Kidney tubule cell (primary cell): ENCODE measurements around the gene ANKRD65.
"Not testable (repeated sequence)": the region's sequence is repeated elsewhere in the genome, so short reads cannot be mapped to it uniquely, and the experiment has no call there.

Experiments used
- DNase-seq: peaks from one replicate; pipeline ENCODE4 v3.0.0-alpha.2; 2018; ENCODE audit warnings: low spot score

ANKRD65 gene

GRCh38 chr1:1393428-1393827 lies 27.6 kb downstream of the ANKRD65 start:
- no peak for DNase-seq

- DNase-seq, result no peak
Measured at GRCh38 chr1:1393014-1393413, 28.1 kb downstream of the ANKRD65 start.

GRCh38 chr1:1391225-1391624 lies 29.9 kb downstream of the ANKRD65 start:
- no peak for DNase-seq

DNA sequence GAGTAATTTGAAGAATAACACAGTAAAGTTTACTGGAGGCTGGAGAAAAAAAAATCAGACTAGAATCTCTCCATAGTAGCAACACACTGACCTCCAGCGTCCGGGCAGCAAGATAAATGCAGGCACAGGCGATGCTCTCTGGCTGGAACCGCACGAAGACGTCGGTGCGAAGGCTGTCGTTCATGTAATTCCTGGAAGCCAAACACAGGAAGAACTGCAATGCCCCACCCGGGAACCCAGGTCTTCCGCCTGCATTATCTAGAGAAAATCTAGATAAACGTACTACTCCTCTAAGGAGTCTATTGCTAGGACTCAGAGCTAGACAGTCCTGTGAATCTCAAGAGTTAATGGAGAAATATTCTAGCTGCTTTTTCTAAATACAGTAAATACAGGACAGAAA lies 30.4 kb downstream of the ANKRD65 start:
- DNase-seq, result no peak

DNA sequence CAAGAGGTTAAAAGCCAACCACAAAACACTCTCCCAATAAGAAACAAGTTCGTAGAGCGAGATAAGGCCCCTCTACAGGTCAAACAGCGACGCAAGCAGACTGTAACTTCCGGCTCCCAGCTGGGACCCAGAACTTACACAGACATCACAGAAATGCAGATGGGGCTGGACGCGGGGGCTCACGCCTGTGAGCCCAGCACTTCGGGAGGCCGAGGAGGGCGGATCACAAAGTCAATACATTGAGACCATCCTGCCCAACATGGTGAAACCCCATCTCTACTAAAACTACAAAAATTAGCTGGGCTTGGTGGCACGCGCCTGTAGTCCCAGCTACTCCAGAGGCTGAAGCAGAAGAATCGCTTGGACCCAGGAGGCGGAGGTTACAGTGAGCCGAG lies 33.0 kb downstream of the ANKRD65 start:
- no peak for DNase-seq

DNA sequence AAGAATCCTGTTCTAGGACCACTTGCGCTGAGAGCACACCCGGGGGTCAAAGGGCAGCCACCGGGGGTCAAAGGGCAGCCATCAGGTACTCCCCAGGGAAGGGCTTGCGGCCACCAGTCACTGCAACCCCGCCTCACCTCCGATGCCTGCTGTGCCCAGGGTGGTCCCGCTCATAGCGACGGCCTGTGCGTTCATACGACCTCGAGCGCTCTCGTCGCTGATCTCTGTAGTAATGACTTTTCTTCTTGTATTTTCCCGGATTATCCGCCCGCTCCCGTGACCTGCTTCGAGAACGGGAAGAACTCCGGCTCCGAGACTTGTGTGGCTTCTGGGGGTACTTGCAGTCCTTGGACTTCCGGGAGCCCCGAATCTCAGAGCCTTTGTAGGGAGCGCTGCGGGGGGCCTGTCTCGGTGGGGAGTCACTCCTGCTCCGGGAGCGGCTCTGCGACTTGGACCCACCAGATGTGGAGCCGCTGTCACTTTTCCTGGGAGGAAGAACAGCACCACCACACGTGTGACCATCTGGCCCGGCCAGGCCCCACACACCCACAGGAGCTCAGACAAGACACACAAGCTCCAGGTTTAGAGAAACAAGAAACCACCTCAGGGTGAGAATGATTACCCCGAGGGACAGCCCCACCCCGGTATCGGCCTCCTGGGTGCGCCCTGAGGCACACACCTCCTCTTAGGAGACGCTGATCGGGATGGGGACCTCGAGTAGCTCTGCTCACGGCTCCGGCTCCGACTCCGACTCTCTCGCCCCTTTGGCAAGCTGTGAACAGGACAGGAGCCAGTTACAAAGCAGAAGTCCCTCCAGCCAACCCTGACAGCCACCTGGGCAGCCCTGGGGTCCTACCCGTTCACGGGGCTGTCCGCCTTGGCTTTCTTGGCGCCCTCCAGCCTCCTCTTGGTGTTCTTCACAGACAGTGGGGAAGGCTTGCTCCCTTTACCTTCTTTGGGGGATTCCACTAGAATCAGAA lies 33.7 kb downstream of the ANKRD65 start:
- DNase-seq, result no peak

- DNase-seq, result no peak
Measured at GRCh38 chr1:1385931-1386330, 35.1 kb downstream of the ANKRD65 start.

GRCh38 chr1:1385339-1385738 lies 35.7 kb downstream of the ANKRD65 start:
- DNase-seq, result not testable (repeated sequence)

DNA sequence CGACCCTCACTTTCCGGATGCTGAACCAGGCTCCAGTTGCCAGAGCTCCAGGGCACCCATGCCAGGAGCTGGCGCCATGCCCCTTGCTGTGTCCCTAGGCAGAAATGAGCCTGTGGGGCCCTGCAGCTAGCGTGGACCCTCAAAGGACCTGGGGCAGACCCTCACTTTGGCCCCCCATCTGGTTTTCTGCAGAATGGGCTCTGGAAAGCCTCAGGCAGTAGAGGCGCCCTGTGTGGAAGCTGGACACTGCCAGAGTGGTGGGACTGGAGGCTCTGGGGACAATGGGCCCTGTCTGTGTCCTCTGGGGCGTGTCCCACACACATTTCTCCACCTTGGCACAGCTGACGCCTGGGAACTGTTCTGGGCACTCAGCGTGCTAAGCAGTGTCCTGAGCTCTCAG lies 39.8 kb downstream of the ANKRD65 start:
- no peak for DNase-seq

GRCh38 chr1:1380860-1381259 lies 40.2 kb downstream of the ANKRD65 start:
- DNase-seq, result no peak

- DNase-seq, result no peak
Measured at GRCh38 chr1:1377540-1378205, 43.4 kb downstream of the ANKRD65 start.

DNA sequence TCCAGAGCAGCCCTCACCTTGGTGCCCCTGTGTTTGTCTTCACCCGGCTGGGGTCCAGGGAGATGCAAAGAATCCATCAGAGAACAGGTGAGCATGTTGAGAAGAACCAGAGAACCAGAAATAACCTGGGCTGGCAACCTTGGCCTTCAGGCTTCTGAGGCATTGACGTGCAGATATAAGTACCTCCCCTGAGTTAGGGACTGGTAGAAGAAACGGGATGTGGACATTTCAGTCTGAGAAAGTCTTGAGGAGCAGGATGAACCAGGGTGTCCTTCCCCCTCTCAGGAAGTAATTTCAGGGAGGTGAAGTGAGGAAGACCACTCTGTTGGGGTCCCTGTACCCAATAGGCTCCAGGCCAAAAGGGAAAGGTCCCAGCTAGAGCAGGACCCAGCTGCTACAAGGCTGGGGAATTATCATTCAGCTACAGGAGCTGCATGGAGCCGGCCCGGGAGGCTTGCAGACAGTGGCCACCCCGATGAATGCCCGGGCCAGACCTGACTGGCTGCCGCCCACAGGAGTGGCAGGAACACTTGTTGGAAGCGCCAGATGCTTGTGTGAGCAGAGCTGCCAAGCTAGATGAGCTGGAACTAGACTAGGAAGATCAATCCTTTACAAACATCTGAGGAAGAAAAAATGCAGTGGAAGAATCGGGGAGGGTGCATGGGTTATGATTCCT lies 44.4 kb downstream of the ANKRD65 start:
- no peak for DNase-seq

GRCh38 chr1:1374929-1375662 lies 46.0 kb downstream of the ANKRD65 start, which contains the start of gene AURKAIP1:
TSS of gene AURKAIP1 (minus strand) at chr1:1375207. CDS start at chr1:1374756, 451 bp downstream.
- DNase-seq, result peak; percentile 100

DNA sequence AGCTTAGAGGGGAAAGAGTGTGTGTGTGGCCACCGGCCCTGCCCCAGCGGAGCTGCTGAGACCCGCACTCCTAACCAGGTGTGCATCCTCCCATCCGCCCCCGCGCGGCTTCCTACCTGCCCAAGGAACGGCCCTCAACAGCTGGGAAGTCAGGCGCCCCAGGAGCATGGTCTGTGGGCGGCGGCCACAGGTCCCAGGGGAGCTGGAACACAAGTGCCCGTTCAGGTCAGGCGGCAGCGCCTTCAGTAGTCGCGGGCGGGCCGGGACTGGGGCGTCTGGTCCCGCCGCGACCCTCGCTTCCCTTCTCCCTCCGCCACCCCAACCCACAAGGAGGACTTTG lies 46.5 kb downstream of the ANKRD65 start:
- DNase-seq, result no peak

GRCh38 chr1:1373815-1374588 lies 47.1 kb downstream of the ANKRD65 start:
- DNase-seq, result no peak

DNA sequence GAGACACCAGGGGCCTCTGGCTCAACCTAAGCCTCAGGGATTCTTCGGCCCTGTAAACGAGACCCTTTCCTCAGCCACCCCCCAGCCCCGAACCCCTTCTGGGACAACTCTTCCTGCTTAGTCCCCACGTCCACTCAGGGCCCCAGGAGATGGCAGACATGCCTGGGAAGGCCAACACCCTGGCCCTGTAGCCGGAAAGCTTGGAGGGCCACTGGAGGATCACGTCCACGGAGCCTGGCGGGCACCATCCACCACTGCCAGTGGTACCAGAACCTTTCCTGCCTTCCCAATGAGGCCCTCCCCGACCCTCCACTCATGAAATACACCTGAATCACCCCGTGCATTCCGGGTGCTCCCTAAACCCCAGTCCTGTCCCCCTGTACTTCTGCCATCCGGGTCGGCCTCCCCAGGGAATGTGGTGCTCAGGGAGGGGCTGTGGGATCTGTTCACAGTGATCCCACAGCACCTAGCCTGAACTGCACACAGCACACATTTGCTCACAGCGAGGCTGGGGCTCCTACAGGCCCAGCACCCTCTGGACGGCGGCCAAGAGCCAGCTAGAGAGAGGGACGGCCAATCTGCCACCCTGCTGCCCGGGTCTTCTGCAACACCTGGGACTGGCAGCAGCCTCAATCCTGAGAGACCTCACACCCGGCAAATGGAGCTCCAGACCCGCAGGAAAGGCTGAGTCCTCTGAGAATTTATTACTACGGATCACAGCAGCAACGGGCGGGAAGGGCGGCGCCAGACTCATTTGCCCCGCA lies 47.8 kb downstream of the ANKRD65 start:
- no peak for DNase-seq

GRCh38 chr1:1371746-1372711 lies 49.0 kb downstream of the ANKRD65 start:
- peak; percentile 69 for DNase-seq

DNA sequence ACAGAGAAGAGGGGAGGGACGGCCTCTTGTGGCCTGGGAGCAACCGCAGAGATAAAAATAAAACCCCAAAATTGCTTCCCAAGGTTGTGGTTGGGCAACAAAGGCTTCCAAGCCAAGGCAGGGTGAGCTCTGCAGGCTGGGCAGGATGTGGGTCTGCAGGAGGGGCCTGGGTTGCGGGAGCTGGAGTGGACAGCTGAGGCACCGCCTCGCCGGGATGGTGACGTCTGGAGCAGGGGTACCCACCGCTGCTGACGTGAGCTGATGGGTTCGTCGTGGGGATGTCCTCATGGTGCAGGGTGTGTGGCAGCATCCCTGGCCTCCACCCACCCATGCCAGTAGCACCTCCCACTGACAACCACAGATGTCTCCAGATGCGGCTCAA lies 49.7 kb downstream of the ANKRD65 start:
- DNase-seq, result no peak

GRCh38 chr1:1370771-1371300 lies 50.2 kb downstream of the ANKRD65 start:
- no peak for DNase-seq
